Spinal cord (tissue), 10 donors: Measurements from ENCODE around the gene BLTP3A. TPM values are rescaled to one million over a fixed set of nuclear protein-coding genes. Genes with fewer than 3 reads are reported as not detected.
"Not testable (repeated sequence)": the region's sequence is repeated elsewhere in the genome, so short reads cannot be mapped to it uniquely, and the experiment has no call there.

Experiments
- DNase-seq, 6 donors: peaks; one replicate each; pipeline versions ENCODE4 v3.0.0 to v3.0.0-alpha.2; 2013 to 2015; ENCODE audit warnings: low spot score in 6 of 6, low read depth in 4 of 6
- H3K27ac ChIP-seq: one replicate; pipeline ENCODE4 v1.5.1; 2013; ENCODE audit warnings: low read depth, low read length, control low read depth
- H3K27me3 ChIP-seq: one replicate; pipeline ENCODE4 v1.6.1; 2013; ENCODE audit warnings: low read length; ENCODE audit not compliant: control insufficient read depth, insufficient read depth
- H3K36me3 ChIP-seq: one replicate; pipeline ENCODE4 v1.6.1; 2013; ENCODE audit warnings: low read length; ENCODE audit not compliant: control insufficient read depth, insufficient read depth
- H3K4me1 ChIP-seq: one replicate; pipeline ENCODE4 v1.6.1; 2013; ENCODE audit warnings: low read length; ENCODE audit not compliant: control insufficient read depth, insufficient read depth
- H3K4me3 ChIP-seq: one replicate; pipeline ENCODE4 v1.5.1; 2013; ENCODE audit warnings: low read depth, low read length, control low read depth
- H3K9me3 ChIP-seq: one replicate; pipeline ENCODE4 v1.6.1; 2013; ENCODE audit warnings: low read length; ENCODE audit not compliant: control insufficient read depth, insufficient read depth
- WGBS: methylation state at CpG from one replicate; pipeline ENCODE4 v1.1.5; 2013; ENCODE audit warnings: missing lambda C conversion rate; ENCODE audit not compliant: insufficient coverage; 5-methylcytosine and 5-hydroxymethylcytosine counted together
- polyA plus RNA-seq, 2 donors: library from polyadenylated mRNA; unstranded; fragments of 120-200 nt; gene quantifications; one replicate each; pipeline ENCODE4 v1.2.1, GENCODE V29; 2013; ENCODE audit not compliant: insufficient read length in 2 of 2
- total RNA-seq, 2 donors: library from RNA; depleted of rRNA in 1 of 2; stranded (reverse); fragments of 120-200 nt in 1 of 2; fragments of >200 nt in 1 of 2; gene quantifications; one replicate each; pipeline versions ENCODE4 v1.2.3 to v1.2.4, GENCODE V29; 2013 to 2014
- donor health status: healthy.

Gene BLTP3A
- total and polyA plus RNA-seq, 4 donors, result 12.1 to 14.0 (median 12.2) TPM

DNA sequence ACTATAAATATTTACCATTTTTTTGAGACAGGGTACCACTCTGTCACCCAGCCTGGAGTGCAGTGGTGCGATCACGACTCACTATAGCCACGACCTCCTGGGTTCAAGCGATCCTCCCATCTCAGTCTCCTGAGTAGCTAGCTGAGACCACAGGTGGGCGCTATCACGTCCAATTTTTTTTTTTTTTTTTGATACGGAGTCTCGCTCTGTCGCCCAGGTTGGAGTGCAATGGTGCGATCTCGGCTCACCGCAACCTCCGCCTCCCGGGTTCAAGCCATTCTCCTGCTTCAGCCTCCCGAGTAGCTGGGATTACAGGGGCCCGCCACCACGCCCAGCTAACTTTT is 35.4 kb upstream of the BLTP3A start:
- WGBS, result 29% methylated on average over 15 of the region's 17 CpGs
- DNase-seq, result peak in 2 of 6 donors; percentile 20 to 23
- not testable (repeated sequence) for H3K27me3 ChIP-seq, H3K9me3 ChIP-seq, H3K27ac ChIP-seq, H3K36me3 ChIP-seq, H3K4me1 ChIP-seq
- H3K4me3 ChIP-seq, result peak overlapping the region; percentile 92

DNA sequence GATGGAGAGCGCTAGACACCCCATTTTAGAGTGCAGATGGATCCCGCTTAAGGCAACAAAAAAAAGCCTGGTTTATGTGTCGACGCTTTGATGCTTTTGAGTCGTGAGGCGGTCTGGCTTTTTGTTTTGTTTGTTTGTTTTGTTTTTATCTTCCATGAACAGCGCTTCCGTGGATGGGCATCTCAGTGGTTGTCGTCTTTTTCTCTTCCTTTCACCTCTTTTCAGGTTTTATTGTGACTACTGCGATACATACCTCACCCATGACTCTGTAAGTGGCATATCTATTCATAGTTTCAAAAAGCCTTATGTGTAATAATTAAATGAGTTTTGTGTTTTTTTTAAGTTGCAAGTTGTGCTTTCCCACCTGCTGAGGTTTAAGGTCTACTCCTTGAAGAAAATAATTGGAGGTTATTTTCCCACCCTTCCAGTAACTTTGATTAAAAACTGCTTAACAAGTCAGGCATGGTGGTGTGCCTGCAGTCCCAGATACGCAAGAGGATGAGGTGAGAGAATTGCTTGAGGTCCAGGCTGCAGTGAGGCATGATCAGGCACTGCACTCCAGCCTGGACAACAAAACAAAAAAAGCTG is 34.1 kb upstream of the BLTP3A start:
- H3K27ac ChIP-seq, result peak overlapping the region; percentile 82
- peaks cover 9% of the 10 kb centered on the region for H3K4me1 ChIP-seq
- no peak for DNase-seq
- H3K36me3 ChIP-seq, result peaks cover 5% of the 10 kb centered on the region
- no peaks in the 10 kb centered on the region for H3K27me3 ChIP-seq
- 0% methylated on average over 1 of the region's 11 CpGs for WGBS
- no peaks in the 10 kb centered on the region for H3K9me3 ChIP-seq
- H3K4me3 ChIP-seq, result peak overlapping the region; percentile 92

DNA sequence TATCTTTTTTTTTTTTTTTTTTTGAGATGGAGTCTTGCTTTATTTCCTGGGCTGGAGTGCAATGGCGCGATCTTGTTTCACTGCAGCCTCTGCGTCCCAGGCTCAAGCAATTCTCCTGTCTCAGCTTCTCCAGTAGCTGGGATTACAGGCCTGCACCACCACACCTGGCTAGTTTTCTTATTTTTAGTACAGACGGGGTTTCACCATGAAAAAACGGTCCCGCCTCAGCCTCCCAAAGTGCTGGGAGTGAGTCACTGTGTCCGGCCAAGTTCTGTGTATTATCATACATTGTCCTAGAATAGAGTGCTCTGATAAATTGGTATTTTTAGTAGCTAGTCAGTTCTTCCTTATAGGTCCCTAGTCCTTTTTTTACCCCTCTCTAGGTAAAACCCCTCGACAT is 31.8 kb upstream of the BLTP3A start:
- WGBS, result 100% methylated on average over 5 of the region's 8 CpGs
- no peaks in the 10 kb centered on the region for H3K9me3 ChIP-seq
- peaks cover 24% of the 10 kb centered on the region for H3K36me3 ChIP-seq
- no peak overlapping the region for H3K4me3 ChIP-seq
- peaks cover 9% of the 10 kb centered on the region for H3K4me1 ChIP-seq
- no peaks in the 10 kb centered on the region for H3K27me3 ChIP-seq
- H3K27ac ChIP-seq, result no peak overlapping the region
- no peak for DNase-seq

DNA sequence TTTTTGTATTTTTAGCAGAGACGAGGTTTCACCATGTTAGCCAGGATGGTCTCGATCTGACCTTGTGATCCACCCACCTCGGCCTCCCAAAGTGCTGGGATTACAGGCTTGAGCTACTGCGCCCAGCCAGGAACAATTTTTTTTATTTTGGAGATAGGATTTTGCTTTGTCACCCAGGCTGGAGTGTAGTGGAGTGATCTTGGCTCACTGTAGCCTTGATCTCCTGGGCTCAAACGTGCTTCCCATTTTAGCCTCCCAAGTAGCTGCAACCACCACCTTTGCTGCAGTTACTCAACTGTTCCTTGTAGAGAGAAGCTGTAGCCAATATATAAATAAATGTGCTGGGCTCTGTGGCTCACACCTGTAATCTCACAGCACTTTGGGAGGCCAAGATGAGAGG is 30.2 kb upstream of the BLTP3A start:
- H3K27ac ChIP-seq, H3K4me1 ChIP-seq, H3K27me3 ChIP-seq, H3K4me3 ChIP-seq, H3K9me3 ChIP-seq, DNase-seq: not testable (repeated sequence)
- H3K36me3 ChIP-seq, result peaks cover 30% of the 10 kb centered on the region
- WGBS, result 97% methylated on average over 4 of the region's 5 CpGs

DNA sequence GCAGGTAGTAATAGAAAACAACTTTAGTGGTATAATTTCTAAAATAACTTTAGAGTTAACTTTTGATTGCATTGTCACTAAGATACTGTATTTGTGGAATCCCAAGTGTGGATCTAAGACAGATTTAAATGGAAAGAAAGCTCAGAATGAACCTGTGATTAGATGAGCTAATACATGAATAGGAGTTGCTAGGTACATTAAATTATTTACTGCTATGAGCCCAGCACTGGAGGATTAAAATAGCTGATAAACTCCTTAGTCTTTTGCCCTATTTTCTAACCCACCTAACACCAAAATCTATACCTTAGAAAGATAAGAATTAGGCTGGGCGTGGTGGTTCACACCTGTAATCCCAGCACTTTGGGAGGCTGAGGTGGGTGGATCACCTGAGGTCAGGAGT is 23.7 kb upstream of the BLTP3A start:
- no peak overlapping the region for H3K4me3 ChIP-seq
- H3K27ac ChIP-seq, result no peak overlapping the region
- WGBS, result no CpG with 5 or more reads among the region's 1 CpG
- no peaks in the 10 kb centered on the region for H3K4me1 ChIP-seq
- DNase-seq, result no peak
- H3K27me3 ChIP-seq, result no peaks in the 10 kb centered on the region
- H3K36me3 ChIP-seq, result peaks cover 55% of the 10 kb centered on the region
- H3K9me3 ChIP-seq, result no peaks in the 10 kb centered on the region

DNA sequence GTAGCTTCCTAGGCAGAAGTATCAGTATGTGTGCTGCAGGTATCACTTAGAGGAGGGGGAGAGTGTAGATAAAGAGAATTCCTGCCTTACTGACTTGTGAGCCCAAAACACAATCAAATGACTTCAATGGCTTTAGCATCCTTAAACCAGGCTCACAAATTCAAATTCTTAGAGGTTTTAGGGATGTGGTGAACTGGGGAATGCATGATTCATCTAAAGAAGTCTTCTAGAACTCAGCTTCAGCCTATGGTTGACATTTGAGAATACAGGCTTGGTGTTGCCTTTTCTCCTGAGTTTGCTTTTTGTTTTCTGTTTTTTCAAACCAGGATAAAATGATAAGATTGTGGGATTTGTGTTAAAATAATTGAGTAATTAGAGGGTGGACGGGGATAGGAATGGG is 20.2 kb upstream of the BLTP3A start:
- DNase-seq, result no peak
- no CpG with 5 or more reads among the region's 1 CpG for WGBS
- no peak overlapping the region for H3K4me3 ChIP-seq
- H3K36me3 ChIP-seq, result peaks cover 53% of the 10 kb centered on the region
- H3K4me1 ChIP-seq, result no peaks in the 10 kb centered on the region
- no peaks in the 10 kb centered on the region for H3K27me3 ChIP-seq
- H3K27ac ChIP-seq, result no peak overlapping the region
- H3K9me3 ChIP-seq, result no peaks in the 10 kb centered on the region

DNA sequence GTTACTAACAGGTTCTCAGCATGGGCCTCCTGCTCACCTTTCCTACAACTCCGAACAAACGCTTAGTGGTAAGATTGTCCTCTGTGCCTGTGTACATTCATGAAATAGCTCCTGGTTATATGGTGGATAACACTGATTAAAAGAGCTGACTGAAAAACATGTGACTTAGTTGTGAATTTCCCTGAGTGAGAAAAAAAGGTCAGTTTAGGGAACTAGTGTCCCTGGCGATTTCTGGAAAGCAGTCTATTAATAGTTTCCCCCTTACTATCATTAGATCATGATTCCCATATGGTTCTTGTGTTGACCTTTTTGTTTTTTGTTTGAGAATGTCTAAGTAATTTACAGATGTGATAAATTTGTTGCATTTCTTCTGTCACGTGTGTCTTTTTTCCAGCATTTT is 18.9 kb upstream of the BLTP3A start:
- Histone ChIP-seq H3K4me1 (no peaks in the 10 kb centered on the region), H3K36me3 (peaks cover 46% of the 10 kb centered on the region), H3K4me3 (no peak overlapping the region), H3K27ac (no peak overlapping the region), H3K27me3 (no peaks in the 10 kb centered on the region), H3K9me3 (no peaks in the 10 kb centered on the region)
- DNase-seq, result no peak
- WGBS, result no CpG with 5 or more reads among the region's 4 CpGs

DNA sequence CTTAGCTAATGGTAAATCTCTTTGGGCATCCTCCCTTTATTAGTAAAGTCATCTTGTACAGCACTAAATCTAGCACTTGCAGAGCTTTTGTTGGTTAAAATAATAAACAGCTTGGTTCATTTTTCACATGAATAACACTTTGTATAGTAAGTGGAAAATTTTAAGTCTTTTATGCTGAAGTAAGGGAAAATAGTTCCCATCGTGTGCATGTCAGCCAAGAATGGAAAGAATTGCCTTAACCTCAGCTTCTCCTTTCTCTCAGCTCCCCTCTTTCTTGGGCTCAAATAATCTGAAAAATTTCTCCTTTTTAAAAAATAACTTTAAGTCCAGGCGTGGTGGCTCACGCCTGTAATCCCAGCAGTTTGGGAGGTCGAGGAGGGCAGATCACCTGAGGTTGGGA is 18.0 kb upstream of the BLTP3A start:
- H3K36me3 ChIP-seq, result peaks cover 41% of the 10 kb centered on the region
- 79% methylated on average over 2 of the region's 4 CpGs for WGBS

DNA sequence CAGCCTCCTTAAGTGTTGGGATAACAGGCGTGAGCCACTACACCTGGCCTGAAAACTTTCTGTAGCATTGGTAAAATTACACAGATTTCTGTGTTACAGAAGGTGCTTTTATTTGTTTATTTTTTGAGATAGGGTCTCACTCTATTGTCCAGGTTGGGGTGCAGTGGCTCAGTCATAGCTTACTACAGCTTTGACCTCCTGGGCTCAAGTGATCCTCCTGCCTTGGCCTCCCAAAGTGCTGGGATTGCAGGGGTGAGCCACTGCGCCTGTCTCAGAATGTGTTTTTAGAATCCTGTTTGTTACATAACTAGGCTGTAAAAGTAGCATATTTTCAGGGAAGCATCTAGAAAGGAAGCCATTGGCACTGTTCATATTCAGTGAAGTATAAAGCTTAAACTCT is 16.9 kb upstream of the BLTP3A start:
- DNase-seq, result no peak
- H3K27ac ChIP-seq, result no peak overlapping the region
- no CpG with 5 or more reads among the region's 2 CpGs for WGBS
- peaks cover 40% of the 10 kb centered on the region for H3K36me3 ChIP-seq
- H3K9me3 ChIP-seq, result no peaks in the 10 kb centered on the region
- H3K4me1 ChIP-seq, result no peaks in the 10 kb centered on the region
- H3K4me3 ChIP-seq, result no peak overlapping the region
- no peaks in the 10 kb centered on the region for H3K27me3 ChIP-seq

More for the DNA sequence above, 18.0 kb upstream of the BLTP3A start:
- DNase-seq, result peak in 1 of 6 donors; percentile 4
- no peak overlapping the region for H3K4me3 ChIP-seq
- no peak overlapping the region for H3K27ac ChIP-seq
- no peaks in the 10 kb centered on the region for H3K9me3 ChIP-seq
- H3K4me1 ChIP-seq, result no peaks in the 10 kb centered on the region
- H3K27me3 ChIP-seq, result no peaks in the 10 kb centered on the region

DNA sequence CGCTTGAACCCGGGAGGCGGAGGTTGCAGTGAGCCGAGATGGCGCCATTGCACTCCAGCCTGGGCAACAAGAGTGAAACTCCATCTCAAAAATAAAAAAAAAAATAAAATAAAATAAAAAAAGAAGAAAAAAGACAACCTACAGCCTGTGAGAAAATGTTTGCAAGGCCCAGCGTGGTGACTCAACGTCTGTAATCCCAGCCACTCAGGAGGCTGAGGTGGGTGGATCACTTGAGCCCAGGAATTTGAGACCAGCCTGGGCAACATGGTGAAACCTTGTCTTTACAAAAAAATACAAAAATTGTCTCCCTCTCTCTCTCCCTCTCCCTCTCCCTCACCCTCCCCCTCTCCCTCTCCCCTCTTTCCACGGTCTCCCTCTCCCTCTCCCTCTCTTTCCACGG is 6.5 kb upstream of the BLTP3A start:
- H3K4me1 ChIP-seq, H3K27me3 ChIP-seq, H3K36me3 ChIP-seq, H3K9me3 ChIP-seq, DNase-seq, H3K4me3 ChIP-seq, H3K27ac ChIP-seq: not testable (repeated sequence)
- 100% methylated on average over 2 of the region's 9 CpGs for WGBS
